Stomach (tissue), 9 donors: Measurements from ENCODE around the gene EMD. TPM values are rescaled to one million over a fixed set of nuclear protein-coding genes. Genes with fewer than 3 reads are reported as not detected.

ENCODE experiments used
- DNase-seq, 2 donors: peaks; one replicate each; pipeline versions ENCODE4 v3.0.0 to v3.0.0-alpha.2; 2013 to 2019
- H3K27ac ChIP-seq, 5 donors: fragments of 200-600 bp in 4 of 5; sonication (generic) in 4 of 5; one replicate each; pipeline ENCODE4 v1.5.1; 2013 to 2019; ENCODE audit warnings: mild to moderate bottlenecking in 1 of 5, moderate library complexity in 1 of 5
- H3K27me3 ChIP-seq, 3 donors: fragments of 200-600 bp; sonication (generic); one replicate each; pipeline ENCODE4 v1.5.1; 2017 to 2019; ENCODE audit warnings: mixed run types in 1 of 3
- H3K36me3 ChIP-seq, 4 donors: fragments of 200-600 bp; sonication (generic); 1 replicate in 3 of 4; 2 replicates in 1 of 4; pipeline ENCODE4 v1.5.1; 2016 to 2019
- H3K4me1 ChIP-seq, 4 donors: fragments of 200-600 bp; sonication (generic); one replicate each; pipeline ENCODE4 v1.5.1; 2016 to 2019
- H3K4me3 ChIP-seq, 4 donors: fragments of 200-600 bp; sonication (generic) in 3 of 4; one replicate each; pipeline ENCODE4 v1.5.1; 2016 to 2019; ENCODE audit warnings: mild to moderate bottlenecking in 1 of 4
- H3K9me3 ChIP-seq, 4 donors: fragments of 200-600 bp; sonication (generic); one replicate each; pipeline ENCODE4 v1.5.1; 2016 to 2019
- EP300 ChIP-seq: sonication (generic); formaldehyde crosslinking; IDR thresholded peaks from one replicate; pipeline ENCODE4 v1.6.1; 2017; ENCODE audit warnings: antibody characterized with exemption
- POLR2A ChIP-seq, 4 donors: fragments of 450-650 bp; IDR thresholded peaks; one replicate each; pipeline ENCODE4 v1.6.1; 2016; ENCODE audit warnings: antibody characterized with exemption in 4 of 4, control low read depth in 2 of 4, mild to moderate bottlenecking in 1 of 4, moderate library complexity in 1 of 4
- POLR2AphosphoS5 ChIP-seq, 3 donors: sonication (generic); formaldehyde crosslinking; IDR thresholded peaks; one replicate each; pipeline ENCODE4 v1.6.1; 2016; ENCODE audit warnings: antibody characterized with exemption in 3 of 3
- WGBS, 5 donors: extraction: QIAGEN DNeasy Blood & Tissue Kit in 3 of 5; methylation state at CpG; one replicate each; pipeline versions ENCODE4 v1.1.5 to v1.1.7; 2013 to 2018; 5-methylcytosine and 5-hydroxymethylcytosine counted together
- intact Hi-C: fragments of 100-400 bp; cut with DNase I; formaldehyde crosslinking; loops from one replicate; pipeline ENCODE4 v1.15.1; 2023; ENCODE audit warnings: low total_unique reads
- polyA plus RNA-seq, 3 donors: library from polyadenylated mRNA; stranded (reverse); fragments of 200-250 nt; gene quantifications; one replicate each; pipeline ENCODE4 v1.2.3, GENCODE V29; 2013
- total RNA-seq, 5 donors: library from RNA; depleted of rRNA; stranded (reverse); fragments of >200 nt; gene quantifications; one replicate each; pipeline versions ENCODE4 v1.1.0 to v1.2.3, GENCODE V29; 2014 to 2016
- TF ChIP-seq, protein P1 (sequence below), 7 experiments: fragments of 450-650 bp in 4 of 7; fragments of 200-600 bp in 3 of 7; sonication (generic) in 3 of 7; IDR thresholded peaks; one replicate each; pipeline ENCODE4 v1.5.1; 2016 to 2019; ENCODE audit warnings: antibody characterized with exemption in 7 of 7, control low read depth in 2 of 7, mild to moderate bottlenecking in 1 of 7
- donor health status: healthy with polysubstance abuse.
- donor health status: Bipolar disorder and iron deficiency.
- donor health status: healthy.

The EMD gene
- total and polyA plus RNA-seq, 8 donors, result 24.2 to 135 (median 55.7) TPM

DNA sequence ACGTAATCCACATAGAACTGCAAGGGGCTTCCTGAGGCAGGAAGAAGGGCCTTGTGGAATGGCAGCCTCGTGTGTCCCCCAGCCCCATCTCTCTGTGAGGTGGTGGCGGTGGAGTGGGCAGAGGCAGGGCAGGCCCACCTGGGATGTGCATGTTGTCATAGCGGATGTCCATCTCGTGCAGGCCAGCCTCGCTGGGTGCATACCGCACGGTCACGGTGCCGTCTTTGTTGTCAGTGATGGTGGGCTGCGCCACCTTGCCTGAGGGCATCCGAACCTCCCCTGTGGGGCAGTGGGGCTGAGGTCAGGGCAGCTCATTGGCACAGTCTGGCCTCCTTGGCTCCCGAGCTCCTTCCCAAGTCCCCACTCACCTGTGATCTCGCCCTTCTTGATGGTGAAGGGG, 25.1 kb upstream of the EMD start:
- Histone ChIP-seq H3K4me1 (peaks cover 0 to 14% (median 5%) of the 10 kb centered on the region in 4 donors), H3K4me3 (no peak overlapping the region), H3K27ac (peak overlapping the region in 2 of 5 donors; percentile 22 to 53), H3K27me3 (no peaks in the 10 kb centered on the region), H3K36me3 (peaks cover 41 to 100% (median 98%) of the 10 kb centered on the region in 4 donors), H3K9me3 (no peaks in the 10 kb centered on the region)
- intact Hi-C loops, result no loop called here
- WGBS, 5 donors, result 79 to 93% (median 86%) methylated on average over 11 to 14 of the region's 14 CpGs
- TF ChIP-seq POLR2A (IDR thresholded peaks at IDR 0.05), result no peak
- TF ChIP-seq, protein P1, sequence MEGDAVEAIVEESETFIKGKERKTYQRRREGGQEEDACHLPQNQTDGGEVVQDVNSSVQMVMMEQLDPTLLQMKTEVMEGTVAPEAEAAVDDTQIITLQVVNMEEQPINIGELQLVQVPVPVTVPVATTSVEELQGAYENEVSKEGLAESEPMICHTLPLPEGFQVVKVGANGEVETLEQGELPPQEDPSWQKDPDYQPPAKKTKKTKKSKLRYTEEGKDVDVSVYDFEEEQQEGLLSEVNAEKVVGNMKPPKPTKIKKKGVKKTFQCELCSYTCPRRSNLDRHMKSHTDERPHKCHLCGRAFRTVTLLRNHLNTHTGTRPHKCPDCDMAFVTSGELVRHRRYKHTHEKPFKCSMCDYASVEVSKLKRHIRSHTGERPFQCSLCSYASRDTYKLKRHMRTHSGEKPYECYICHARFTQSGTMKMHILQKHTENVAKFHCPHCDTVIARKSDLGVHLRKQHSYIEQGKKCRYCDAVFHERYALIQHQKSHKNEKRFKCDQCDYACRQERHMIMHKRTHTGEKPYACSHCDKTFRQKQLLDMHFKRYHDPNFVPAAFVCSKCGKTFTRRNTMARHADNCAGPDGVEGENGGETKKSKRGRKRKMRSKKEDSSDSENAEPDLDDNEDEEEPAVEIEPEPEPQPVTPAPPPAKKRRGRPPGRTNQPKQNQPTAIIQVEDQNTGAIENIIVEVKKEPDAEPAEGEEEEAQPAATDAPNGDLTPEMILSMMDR (IDR thresholded peaks at IDR 0.05), result no peak
- TF ChIP-seq POLR2AphosphoS5 (IDR thresholded peaks at IDR 0.05), result no peak
- TF ChIP-seq EP300, result no peak
- DNase-seq, result no peak

DNA sequence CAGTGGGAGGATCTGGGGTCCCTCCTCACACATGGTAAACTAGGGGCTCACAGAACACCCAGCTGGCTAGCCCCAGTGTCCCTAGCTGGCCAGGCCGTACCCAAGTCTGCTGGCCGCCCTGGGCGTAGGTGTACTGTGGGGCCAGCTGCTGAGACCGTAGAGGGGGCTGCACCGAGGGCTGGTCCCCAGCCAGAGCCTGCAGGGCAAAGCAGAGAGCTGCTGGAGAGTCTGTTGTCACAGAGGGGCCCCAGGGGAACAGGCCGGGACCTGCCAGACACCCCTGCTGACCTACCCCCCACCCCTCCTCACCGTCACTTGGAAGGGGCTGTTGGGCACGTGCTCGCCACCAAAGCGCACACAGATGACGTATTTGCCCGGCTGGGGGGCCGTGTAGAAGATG, 24.6 kb upstream of the EMD start:
- peaks cover 46 to 100% (median 98%) of the 10 kb centered on the region in 4 donors for H3K36me3 ChIP-seq
- intact Hi-C loops, result no loop called here
- H3K4me3 ChIP-seq, result no peak overlapping the region
- DNase-seq, result no peak
- TF ChIP-seq POLR2A (IDR thresholded peaks at IDR 0.05), result no peak
- TF ChIP-seq POLR2AphosphoS5 (IDR thresholded peaks at IDR 0.05), result no peak
- TF ChIP-seq, protein P1 (IDR thresholded peaks at IDR 0.05), result no peak
- TF ChIP-seq EP300, result no peak
- 75 to 92% (median 88%) methylated on average over 8 to 13 of the region's 13 CpGs; no CpG with 5 or more reads in 1 of the 5 donors for WGBS, 5 donors
- no peaks in the 10 kb centered on the region for H3K27me3 ChIP-seq
- H3K27ac ChIP-seq, result peak overlapping the region in 2 of 5 donors; percentile 22 to 53
- H3K4me1 ChIP-seq, result peaks cover 0 to 14% (median 5%) of the 10 kb centered on the region in 4 donors
- H3K9me3 ChIP-seq, result no peaks in the 10 kb centered on the region

DNA sequence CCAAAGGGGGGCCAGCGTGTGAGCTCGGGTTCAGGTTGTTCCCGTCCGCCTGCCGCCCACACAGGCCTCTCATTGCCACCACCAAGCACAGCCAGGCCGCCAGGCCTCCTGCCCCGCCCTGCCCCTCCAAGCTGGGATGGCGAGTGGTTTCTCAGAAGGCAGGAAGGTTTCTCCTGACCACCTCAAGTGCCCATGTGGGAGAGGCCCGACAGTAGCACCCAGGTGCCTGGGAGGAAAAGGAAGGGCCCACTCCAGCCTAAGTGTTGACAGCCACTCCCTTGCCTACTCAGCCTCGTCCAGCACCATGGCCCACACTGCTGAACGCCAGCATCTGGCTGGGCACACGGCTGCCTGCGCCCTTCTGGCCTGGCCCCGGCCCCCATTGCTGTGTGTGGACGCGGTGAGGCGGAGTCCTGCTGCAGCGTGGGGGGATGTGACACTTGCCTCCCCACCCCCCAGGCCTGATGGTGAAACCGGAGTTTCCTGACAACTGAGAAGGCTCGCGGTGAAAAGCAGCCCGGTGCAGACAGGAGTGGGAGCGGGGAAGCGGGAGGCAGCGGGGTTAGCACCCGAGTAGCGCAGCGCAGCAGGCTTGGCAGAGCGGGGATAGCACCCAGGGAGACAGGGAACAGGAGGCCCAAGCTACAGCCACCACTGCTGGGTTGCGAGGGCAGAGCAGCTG, 23.9 kb upstream of the EMD start:
- Histone ChIP-seq H3K27me3 (no peaks in the 10 kb centered on the region), H3K4me1 (peaks cover 0 to 14% (median 5%) of the 10 kb centered on the region in 4 donors), H3K27ac (peak overlapping the region in 2 of 5 donors; percentile 22 to 53), H3K4me3 (no peak overlapping the region), H3K9me3 (no peaks in the 10 kb centered on the region), H3K36me3 (peaks cover 53 to 100% (median 98%) of the 10 kb centered on the region in 4 donors)
- WGBS, 5 donors, result 60 to 87% (median 79%) methylated on average over 13 to 30 of the region's 30 CpGs
- DNase-seq, result no peak
- TF ChIP-seq, protein P1 (IDR thresholded peaks at IDR 0.05), result no peak
- TF ChIP-seq POLR2A (IDR thresholded peaks at IDR 0.05), result no peak
- no peak for TF ChIP-seq EP300
- TF ChIP-seq POLR2AphosphoS5 (IDR thresholded peaks at IDR 0.05), result no peak
- intact Hi-C loops, result no loop called here

DNA sequence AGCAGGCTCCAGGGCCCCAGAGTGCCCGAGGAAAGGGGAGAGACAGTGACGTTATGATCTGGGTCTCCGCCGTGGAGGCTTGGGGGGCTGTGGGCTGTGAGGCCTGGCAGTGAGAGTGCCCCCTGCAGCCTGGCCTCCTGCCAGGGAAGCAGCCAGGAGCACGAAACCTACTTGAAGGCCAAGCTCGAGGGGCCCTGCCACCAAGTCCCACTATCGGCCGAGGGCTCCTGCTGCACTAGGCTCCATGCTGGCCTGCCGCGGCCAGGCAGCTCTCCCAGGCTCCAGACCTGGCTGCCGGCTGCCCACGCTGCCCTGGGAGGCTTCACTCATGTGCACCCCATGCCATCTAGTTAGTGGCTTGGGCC, 23.3 kb upstream of the EMD start:
- Histone ChIP-seq H3K9me3 (no peaks in the 10 kb centered on the region), H3K4me3 (no peak overlapping the region), H3K27ac (peak overlapping the region in 1 of 5 donors; percentile 53), H3K27me3 (no peaks in the 10 kb centered on the region), H3K36me3 (peaks cover 52 to 100% (median 97%) of the 10 kb centered on the region in 4 donors), H3K4me1 (peaks cover 0 to 12% (median 4%) of the 10 kb centered on the region in 4 donors)
- WGBS, 5 donors, result 51 to 84% (median 75%) methylated on average over 3 to 12 of the region's 12 CpGs
- no peak for DNase-seq
- intact Hi-C loops, result no loop called here
- TF ChIP-seq POLR2AphosphoS5 (IDR thresholded peaks at IDR 0.05) (no peak), POLR2A (IDR thresholded peaks at IDR 0.05) (no peak), EP300 (no peak)
- TF ChIP-seq, protein P1 (IDR thresholded peaks at IDR 0.05), result no peak
